Activated CD8-positive, alpha-beta memory T cell treated with anti-CD3 and anti-CD28 coated beads for 1 hour (primary cell): ENCODE results near the gene KATNAL1.
"Not testable (repeated sequence)": the region's sequence is repeated elsewhere in the genome, so short reads cannot be mapped to it uniquely, and the experiment has no call there.

ENCODE experiments used
- DNase-seq, 2 donors: peaks; one replicate each; pipeline ENCODE4 v3.0.0-alpha.2; 2020; ENCODE audit warnings: low read depth in 1 of 2; ENCODE audit errors: extremely low read depth in 1 of 2

Gene KATNAL1

DNA sequence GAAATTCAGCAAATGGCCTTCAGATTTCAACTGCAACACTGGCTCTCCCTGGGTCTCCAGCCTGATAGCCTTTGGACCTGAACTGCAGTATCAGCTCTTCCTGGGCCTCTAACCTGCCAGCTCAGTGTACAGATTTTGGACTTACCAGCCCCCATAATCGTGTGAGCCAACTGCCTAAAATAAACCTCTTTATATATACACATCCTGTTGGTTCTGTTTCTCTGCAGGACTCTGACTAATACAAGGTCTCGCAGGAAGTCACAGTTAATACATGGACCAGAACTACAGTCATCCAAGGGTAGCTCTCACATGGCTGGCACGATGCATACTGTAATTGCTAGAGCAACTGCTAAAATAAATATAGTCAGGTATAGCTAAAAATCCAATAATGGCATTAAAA is 85.1 kb downstream of the KATNAL1 start:
- DNase-seq, result no peak

DNA sequence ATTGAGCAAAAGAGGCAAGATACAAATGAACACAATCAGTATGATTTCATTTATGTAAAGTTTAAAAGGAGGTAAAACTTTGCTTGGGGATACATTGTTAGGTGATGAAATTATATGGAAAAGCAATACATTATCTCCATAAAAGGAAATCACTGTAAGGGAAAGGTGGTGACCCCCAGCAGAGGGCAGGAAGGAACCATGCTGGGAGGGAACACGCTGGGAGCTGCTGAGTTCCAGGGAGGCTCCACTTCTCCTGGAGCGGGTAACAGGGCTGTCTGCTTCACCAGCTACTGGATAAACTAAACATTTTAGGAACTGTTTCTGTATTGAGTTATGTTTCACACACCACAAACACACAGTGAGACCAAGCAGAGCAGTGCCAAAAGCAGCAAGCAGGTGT is 91.2 kb downstream of the KATNAL1 start:
- DNase-seq, result no peak

DNA sequence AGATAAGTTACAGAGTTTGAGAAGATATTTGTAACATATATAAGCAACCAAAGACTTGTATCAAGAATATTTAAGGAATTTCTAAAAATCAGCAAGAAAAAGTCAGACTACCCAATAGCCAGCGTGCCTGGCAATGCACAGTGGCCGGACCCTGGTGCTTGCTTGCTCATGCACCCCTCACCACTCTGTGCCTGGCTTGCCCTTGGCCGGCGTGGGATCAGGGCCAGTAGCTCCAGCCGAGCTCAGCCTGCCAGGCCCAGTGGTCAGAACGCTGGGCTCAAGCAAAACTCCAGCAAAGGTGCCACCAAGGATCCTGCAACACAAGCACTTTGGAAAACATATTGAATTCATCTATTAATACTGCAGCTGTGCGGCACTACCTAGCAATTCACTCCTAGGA is 95.1 kb downstream of the KATNAL1 start:
- no peak for DNase-seq

DNA sequence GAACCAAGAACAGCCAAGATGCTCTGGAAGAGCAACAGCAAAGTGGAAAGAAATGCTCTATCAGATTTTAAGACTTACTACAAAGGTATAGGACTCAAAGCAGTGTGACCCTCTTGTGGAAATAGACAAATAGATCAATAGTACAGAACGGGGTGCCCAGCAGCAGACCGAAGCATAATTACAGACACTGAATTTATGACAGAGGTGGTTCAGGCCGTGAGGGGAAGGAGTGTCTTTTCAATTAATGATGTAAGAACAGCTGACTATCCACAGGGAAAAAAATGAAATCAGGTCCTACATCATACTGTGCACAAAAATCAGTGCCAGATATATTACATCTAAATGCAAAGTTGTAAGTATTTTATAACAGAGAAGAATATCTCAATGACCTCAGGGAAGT is 95.6 kb downstream of the KATNAL1 start:
- no peak for DNase-seq

DNA sequence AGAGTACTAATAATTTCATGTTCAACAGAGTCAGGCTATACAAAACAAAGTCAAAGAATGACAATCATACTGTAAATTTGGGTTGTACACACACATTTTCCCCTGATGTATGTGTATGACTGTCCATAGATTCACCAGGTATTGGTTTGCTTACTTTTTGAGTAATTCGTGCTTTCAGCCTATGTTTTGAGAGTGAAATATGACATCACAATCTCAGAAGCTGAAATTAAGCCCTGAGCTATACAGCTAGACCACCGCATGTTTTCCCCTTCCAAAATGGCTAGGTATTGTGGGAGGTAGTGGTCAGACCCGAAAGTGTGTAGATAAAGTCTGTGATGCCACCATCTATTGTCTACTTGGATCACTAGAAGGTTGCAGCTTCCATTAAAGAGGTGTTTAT is 102.8 kb downstream of the KATNAL1 start:
- DNase-seq, result no peak

DNA sequence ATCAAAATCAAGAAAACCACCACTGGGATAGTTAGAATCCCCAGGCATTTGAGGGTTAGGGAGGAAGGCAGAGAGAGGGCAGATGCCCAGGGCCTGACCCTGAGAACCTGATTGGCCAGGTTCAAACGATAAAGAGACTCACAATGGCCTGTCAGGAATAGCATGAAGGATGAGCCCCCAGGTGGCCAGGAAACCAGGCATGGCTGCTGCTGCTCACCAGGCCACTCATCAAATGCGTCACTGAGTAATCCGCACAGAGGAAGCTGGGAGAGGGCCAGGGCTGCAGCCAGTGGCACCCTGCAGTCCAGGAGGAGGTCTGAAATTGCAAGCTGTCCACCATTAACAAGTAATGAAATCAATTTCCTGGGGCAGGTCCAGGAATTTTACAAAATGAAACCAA is 111.3 kb downstream of the KATNAL1 start:
- no peak for DNase-seq

DNA sequence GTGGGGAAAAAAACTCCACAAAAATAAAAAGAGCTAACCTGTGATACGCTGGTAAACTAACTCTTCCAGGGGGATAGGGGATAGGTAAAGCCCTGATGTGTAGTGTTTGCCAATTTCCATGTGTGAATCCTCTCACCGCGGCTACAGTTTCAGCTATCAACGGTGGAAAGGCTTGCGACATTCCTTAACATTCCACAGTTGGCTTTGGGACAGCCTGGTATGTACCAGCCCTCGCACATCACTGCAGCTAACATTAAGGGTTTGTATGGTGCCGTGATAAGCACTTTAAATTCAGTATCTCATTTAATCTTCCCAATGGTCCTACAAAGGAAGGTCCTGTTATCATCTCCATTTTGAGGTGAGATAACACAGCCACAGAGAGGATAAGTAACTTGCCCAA is 112.4 kb downstream of the KATNAL1 start:
- DNase-seq, result no peak

DNA sequence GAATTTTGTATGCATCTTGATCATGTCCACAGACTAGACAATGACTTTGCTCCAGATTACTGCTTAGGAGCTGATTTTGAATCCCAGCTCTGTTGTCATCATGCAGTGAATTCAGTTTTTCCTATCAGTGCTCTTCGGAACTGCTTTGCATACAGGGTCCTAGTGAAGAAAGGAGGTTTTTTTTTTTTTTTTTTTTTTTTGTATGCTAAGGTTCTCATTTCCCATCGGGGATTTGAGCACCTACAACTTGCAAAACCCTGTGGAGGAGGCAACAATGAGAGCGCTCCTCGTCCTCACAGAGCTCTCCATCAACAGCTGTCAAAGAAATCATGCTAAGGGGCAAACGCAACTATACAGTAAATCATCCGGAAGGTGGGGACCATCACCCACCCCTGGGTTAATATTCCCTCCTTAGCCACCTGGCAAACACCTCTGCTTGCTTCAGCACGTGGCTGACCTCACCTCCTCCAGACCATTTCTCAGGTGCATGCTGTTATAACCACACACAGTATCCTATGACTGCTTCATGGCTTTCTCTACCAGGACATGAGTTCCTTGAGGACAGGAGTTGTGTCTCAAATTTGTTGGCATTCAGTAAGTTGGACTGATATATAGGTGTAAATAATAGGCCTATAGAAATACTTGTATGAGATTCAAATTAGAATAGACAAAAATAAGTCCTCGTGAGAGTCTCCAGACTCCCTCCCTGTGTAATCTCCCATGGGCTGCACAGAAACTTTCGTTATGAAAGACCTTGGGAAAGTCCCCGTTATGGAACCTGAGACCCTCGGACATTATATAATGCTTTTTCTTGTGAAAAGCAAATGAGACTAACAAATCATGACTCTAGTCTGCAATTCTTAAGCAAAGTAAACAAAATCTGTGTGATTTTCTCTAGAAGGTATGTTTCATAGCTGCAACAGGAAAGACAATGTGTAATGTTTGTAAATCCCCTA is 113.8 kb downstream of the KATNAL1 start:
- no peak for DNase-seq

DNA sequence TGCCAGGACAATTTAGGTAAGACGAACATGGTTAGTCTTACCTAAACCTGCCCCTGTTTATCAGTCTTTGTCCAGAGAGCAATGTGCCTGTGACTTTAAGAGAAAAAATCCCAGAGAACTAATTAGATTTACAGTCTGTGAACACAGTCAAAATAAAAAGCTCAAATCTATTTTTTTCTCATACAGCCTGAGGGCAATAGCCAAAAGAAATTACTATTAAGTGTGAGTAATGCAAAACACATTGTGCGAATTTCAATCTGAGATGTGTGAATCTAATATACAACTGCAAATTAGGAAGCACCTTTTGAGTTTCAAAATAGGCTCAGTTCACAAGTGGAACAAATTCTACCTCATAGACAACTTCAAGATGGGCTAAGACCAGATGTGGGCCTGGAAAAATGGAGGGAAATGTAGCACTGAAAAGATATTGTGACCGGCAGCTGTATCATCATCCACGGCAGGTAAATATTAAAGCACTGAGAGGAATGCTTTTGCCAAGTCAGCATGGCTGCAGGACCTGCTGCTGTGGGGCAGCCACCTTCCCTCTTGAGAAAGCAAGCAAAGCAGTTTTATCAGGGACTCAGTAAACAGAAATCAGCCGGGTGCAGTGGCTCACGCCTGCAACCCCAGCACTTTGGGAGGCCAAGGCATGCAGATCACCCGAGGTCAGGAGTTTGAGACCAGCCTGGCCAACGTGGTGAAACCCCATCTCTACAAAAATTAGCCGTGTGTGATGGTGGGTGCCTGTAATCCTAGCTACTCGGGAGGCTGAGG is 114.8 kb downstream of the KATNAL1 start:
- DNase-seq, result no peak

DNA sequence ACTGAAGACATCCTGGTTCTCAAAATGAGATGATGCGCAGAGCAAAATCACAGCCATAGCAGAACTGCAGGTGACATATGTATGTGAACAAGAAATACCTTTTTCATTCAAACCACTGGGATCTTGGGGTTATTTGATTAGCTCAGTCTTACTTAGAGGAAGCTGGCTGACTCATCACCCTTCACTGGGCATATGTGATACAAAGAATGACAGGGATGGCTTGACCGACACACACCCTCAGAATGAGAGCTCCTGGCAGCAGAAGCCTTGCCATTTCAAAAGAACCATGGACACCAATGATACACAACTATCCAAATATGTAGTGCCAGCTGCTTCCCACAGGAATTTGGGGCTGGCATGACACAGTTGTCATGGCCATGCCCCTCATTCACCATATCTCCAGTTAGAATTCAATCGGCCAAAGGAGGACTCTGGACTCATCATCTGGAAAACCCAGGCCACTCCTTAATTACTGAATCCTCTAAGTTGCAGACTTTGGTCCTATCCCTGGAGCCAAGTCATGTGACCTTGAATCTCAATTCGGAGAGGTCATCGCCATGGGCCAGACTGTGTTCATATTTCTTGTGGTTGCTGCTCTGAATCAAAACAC is 115.8 kb downstream of the KATNAL1 start:
- no peak for DNase-seq

DNA sequence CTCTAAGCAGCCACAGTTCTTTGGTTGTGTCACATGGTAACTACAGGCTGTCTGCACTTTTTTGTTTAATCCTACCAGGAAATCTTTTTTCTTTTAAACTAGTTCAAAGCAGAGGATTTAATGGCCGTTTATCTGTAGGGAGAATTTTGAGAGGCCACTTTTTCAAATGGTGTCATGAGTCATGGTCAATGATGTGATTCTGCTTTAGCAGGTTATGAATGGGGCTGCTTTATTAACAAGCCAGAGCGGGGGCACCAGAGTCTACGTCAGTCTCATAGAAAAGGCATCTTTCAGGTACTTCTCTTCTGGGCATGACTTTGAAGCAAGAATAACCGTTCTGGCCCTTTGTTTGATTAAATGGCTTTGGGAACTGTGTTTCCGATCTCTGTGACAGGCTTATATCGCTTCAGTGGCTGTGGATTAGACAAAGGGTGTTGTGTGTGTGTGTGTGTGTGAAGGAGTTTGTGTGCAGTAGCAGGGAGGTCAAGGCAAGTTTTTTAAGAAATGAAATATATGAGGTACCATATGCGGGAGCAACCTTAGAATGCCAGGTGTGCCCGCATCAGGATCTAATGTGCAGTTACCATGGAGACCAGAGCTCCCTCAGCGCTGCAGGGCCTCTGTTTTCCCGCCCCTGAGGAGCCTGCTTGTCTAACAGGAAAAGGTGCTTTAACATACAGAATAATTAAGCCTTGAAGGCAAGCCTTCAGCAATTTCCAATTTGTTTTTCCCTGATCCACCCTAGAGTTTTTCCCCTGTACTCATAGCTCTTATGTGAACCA is 120.5 kb downstream of the KATNAL1 start:
- no peak for DNase-seq

DNA sequence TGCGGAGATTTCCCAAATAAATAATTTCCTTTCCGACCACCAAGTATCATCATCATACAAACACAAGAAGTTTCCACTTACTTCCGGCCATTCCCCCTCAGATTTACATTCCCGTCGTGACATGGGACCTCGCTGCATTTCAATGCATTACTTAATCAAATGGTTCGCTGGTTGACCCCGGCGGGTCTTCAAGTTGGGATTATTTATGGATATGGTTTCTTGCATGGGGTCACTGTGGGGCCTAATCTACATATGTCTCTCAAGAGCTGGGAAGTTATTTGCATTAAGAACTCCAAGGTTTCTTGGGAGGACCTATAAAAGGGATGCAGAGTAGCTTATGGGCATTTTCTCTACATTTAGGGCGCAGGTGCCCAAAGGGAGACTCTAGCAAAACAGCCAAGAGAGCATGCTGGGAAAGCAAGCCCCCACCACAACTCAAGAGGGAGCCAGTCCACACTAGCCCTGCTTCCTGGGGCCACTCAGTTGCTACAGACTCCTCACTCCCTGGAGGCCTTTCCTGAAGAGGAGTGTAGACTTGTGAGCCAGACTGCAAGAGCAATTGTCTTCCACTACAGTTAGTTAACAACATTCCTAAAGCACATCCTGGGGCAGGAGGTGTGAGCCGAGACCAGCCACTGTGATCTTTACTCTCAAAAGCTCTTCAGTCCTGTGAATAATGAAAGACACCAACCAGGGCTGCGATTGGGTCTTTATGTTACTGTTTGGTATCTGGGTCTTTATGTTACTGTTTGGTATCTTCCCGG is 125.3 kb downstream of the KATNAL1 start:
- DNase-seq, result no peak

DNA sequence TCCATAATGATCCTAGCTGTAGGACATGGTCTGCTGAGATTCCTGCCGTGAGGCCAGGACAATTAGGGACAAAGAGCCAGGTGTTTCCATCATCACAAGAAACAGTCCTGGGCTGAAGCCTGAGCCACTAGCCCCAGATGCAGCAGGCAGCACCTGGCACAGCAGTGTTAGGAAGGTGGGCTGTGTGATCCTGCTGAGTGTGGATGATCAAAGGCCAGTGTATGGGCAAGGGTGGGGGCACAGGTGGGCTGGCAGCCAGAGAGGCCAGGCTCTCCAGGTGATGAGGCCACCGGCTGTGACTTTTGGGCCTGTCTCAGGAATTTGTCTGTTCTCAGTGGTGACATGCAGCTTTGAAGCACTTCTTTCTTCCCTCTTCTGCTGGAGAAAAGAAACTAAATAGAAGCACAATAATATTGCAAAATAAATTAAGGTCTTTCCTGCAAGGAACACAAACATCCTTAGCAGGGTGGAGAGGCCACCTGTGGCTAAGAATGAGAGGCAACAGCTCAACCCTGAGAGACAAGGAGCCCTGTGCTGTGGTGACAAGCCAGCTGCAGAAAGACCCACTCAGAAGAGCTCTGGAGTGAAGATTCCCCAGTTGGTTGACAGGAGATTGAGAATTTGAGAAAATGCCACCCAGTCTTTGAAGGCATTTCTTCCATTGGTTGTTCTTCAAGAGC is 127.6 kb downstream of the KATNAL1 start:
- no peak for DNase-seq

DNA sequence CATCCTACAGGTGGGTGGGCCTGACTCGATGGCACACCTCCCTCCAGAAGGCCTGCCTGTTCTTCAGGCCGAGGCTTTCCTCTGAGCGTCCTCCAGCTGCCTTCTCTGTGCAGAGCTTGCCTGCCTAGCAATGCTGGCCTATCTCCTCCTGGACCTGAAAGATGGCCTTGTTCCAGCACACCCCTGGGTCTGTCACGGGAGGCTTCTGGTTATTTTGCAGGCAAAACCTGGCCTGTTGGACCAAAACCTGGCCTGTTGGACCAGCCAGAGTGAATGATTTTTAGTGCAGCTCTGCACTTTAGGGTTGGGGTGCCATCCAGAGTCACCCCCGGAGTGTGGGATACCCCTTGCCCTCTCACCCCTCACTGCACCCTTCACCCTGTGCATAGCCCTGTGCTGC is 128.4 kb downstream of the KATNAL1 start:
- no peak for DNase-seq

DNA sequence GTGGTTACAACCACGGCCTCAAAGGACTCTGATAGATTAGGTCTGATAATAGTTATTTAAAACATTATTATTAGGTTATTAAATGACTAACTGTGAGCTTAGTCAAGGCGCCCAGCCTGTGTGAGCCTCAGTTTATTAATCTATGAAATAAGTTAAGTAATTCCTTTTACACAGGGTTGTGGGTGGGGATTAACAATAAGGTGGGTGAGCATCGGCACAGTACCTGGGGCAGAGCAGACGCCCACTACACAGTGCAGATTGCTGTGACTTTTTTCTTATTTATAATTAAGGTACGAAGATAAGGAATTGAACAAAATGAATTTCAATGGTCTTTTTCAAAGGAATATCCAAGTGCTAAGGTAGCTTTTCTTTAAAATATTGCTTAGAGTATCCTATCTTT is 132.2 kb downstream of the KATNAL1 start:
- DNase-seq, result no peak

DNA sequence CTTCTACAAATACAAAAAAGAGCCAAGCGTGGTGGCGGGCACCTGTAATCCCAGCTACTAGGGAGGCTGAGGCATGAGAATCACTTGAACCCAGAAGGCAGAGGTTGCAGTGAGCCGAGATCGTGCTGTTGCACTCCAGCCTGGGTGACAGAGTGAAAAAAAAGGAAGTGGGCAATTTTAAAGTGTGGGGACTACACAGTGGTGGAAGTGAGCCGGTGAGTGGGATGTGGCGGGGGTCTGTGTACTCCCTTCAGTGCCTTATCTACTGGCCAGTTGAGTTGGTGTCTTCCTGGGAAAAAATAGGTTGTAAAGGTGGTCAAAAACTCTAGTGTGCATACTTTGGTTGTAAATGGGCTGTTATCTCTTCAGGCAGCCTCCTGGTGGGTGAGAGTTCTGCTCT is 133.1 kb downstream of the KATNAL1 start:
- not testable (repeated sequence) for DNase-seq

DNA sequence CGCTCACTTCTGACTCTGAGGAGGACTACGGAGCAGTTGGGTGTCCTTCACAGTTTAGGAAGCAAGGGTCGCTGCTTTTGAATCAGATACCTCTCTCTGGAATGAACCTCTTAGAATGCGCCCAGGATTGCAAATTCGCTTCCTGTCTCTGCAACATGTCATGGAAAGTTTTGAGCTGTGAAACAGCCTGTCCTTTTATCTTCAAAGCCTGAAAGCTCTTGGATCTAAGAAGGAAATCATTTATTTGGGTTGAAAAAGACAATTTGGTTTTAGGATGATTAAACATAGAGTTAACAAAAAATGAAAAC is 134.1 kb downstream of the KATNAL1 start:
- DNase-seq, result no peak

DNA sequence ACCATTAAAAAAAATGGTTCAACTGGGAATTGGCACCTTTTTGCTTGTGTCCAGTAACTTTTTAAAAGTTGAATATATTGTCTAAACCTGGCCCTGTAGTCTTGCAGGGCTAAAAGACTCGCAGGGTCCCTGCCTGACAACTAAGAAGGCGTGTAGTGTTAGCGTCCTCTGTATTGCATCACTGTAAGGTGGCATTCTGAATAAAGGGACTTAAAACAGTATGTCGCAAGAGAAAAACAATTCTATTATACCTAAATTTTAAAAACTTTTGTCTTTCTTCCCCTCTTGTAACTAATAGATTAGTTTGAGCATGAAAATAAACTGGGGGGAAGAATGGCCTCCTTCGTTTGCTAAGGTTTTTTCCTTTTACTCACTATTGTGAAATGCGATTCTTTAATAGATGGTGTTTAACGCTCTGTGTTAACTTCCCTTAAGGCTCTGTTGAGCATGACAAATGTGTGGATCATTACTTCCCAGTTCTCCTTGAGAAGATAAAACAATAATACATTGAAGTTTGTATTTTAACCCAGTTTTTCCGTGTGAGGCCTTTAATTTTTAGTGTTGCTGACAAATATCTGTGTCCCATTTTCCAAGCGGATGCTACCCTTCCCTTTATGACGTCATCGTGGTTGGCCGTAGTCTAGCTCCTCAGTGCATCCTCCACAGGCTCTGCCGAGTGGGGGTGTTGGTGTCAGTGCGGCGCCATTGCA is 134.6 kb downstream of the KATNAL1 start:
- no peak for DNase-seq

DNA sequence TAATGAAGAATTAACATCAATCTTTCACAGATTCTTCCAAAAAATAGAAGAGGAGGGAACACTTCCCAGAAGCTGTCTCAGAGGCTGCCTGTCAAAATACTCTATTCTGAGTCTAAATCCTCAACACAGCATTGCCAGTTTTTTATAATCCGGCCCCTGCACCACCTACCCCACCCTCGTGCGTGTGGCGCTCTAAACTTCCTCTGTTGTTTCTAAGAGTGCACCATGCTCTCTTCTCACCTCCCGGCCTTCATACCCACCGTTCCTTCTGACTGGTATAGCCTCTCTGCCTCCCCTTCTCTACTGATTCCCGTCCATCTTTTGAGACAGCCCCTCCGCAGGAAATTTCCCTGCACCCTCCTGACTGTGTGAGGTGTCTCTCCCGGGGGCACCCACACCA is 136.8 kb downstream of the KATNAL1 start:
- DNase-seq, result no peak
